ENCODE measurements around the gene LONP1.
"Not testable (repeated sequence)": the region's sequence is repeated elsewhere in the genome, so short reads cannot be mapped to it uniquely, and the experiment has no call there.

Gene LONP1

GRCh38 chr19:5711713-5712161, 8.2 kb downstream of the LONP1 start:
- DNase-seq: no peak

GRCh38 chr19:5711025-5711424, 8.9 kb downstream of the LONP1 start:
- no peak for DNase-seq

- no peak for DNase-seq
Observed at GRCh38 chr19:5707576-5708575, 12.1 kb downstream of the LONP1 start.

- no peak for DNase-seq
Observed at GRCh38 chr19:5706876-5707573, 12.9 kb downstream of the LONP1 start.

- no peak for DNase-seq
Observed at GRCh38 chr19:5705552-5705951, 14.4 kb downstream of the LONP1 start.

GRCh38 chr19:5703819-5704818, 15.8 kb downstream of the LONP1 start:
- no peak for DNase-seq

- not testable (repeated sequence) for DNase-seq
Observed at GRCh38 chr19:5702053-5702410, 17.9 kb downstream of the LONP1 start.

GRCh38 chr19:5700455-5701092, 19.4 kb downstream of the LONP1 start:
- DNase-seq: no peak

GRCh38 chr19:5698635-5699422, 21.1 kb downstream of the LONP1 start:
- no peak for DNase-seq

GRCh38 chr19:5697890-5698634, 21.9 kb downstream of the LONP1 start:
- no peak for DNase-seq

- no peak for DNase-seq
Observed at GRCh38 chr19:5697022-5697889, 22.7 kb downstream of the LONP1 start.

GRCh38 chr19:5696196-5697021, 23.5 kb downstream of the LONP1 start:
- no peak for DNase-seq

- no peak for DNase-seq
Observed at GRCh38 chr19:5695649-5696195, 24.2 kb downstream of the LONP1 start.

GRCh38 chr19:5694956-5695648, 24.8 kb downstream of the LONP1 start:
- DNase-seq: no peak

- DNase-seq: no peak
Observed at GRCh38 chr19:5694167-5694955, 25.6 kb downstream of the LONP1 start.
